Central memory CD8-positive, alpha-beta T cell (primary cell): Measurements from ENCODE around the gene TMTC3.
"Not testable (repeated sequence)": the region's sequence is repeated elsewhere in the genome, so short reads cannot be mapped to it uniquely, and the experiment has no call there.

Experiments used
- ATAC-seq: fragments of 150-1000 bp; cut with Tn5 transposase; replicated peaks from 2 replicates; pipeline ENCODE4 v1.10.0; 2022; ENCODE audit warnings: mild to moderate bottlenecking, moderate FRiP score, moderate number of reproducible peaks; ENCODE audit not compliant: poor library complexity, severe bottlenecking; ENCODE audit errors: extremely low read depth
- DNase-seq, 2 donors: peaks; one replicate each; pipeline ENCODE4 v3.0.0; 2021; ENCODE audit warnings: low spot score in 2 of 2
- H3K27ac Mint-ChIP-seq: one replicate; pipeline ENCODE4 v1.8.0; 2022; ENCODE audit warnings: low read depth, mild to moderate bottlenecking, moderate library complexity, mixed read lengths
- H3K27me3 Mint-ChIP-seq: one replicate; pipeline ENCODE4 v1.8.0; 2022; ENCODE audit warnings: mixed read lengths
- H3K36me3 Mint-ChIP-seq: one replicate; pipeline ENCODE4 v1.8.0; 2022; ENCODE audit warnings: mild to moderate bottlenecking, moderate library complexity, mixed read lengths; ENCODE audit not compliant: insufficient read depth
- H3K4me1 Mint-ChIP-seq: one replicate; pipeline ENCODE4 v1.8.0; 2022; ENCODE audit warnings: mixed read lengths
- H3K4me3 Mint-ChIP-seq: one replicate; pipeline ENCODE4 v1.8.0; 2022; ENCODE audit warnings: mild to moderate bottlenecking, moderate library complexity, mixed read lengths
- H3K9me3 Mint-ChIP-seq: one replicate; pipeline ENCODE4 v1.8.0; 2022; ENCODE audit warnings: mixed read lengths

The TMTC3 gene

DNA sequence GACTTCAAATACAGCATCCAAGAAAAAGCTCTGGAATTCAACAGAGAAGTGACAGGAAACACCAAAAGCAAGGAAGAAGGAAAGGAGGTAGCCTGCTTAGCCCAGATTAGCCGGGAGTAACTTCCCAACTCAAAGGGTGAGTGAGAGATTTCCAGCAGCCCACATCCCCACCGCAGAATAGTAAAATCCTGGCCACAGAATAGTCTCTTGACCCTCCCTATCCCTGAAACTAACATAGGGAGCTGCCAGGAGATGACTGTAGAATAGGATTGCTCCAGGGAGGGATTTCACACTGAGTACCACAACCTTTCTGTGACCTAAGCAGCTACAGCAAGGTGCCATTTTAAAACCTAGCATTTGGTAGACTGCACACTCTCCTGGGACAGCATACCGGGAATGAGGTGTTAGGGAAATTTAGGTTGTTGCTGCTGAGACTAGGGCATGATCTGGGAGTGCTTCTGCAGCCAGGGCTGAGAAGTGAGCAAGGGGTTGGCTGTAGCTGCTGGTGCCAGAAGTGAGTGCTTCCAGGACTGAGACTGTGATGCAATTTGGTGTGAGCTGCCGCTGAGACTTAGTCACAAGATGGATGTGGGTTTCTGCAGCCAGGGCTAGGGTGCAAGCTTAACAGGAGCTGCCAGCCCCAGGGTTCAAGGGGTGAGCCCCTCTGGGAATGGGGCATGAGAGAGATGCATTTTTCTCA is 66.0 kb downstream of the TMTC3 start:
- peaks cover 2% of the 10 kb centered on the region for H3K36me3 Mint-ChIP-seq
- DNase-seq: no peak
- H3K4me1 Mint-ChIP-seq: no peaks in the 10 kb centered on the region
- no peak for ATAC-seq
- H3K4me3 Mint-ChIP-seq: no peak overlapping the region
- no peak overlapping the region for H3K27ac Mint-ChIP-seq
- no peaks in the 10 kb centered on the region for H3K27me3 Mint-ChIP-seq
- peaks cover 23% of the 10 kb centered on the region for H3K9me3 Mint-ChIP-seq

DNA sequence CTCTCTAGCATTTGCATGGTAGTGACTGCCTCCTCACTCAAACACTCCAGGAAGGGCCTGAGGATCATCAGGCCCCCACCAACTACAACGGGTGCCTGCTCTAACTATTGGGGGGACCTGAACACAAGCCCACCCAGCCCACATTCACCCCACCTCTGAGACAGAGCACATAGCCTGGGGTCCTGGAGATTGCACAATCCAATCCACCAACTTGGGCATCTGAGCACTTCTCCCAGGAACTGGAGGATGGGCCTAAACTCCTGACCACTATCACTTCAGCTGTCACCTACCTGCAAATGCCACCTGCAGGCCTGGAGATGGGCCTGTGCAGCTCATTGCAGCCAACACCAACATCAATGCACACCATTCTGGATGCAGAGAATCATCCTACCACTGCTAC is 66.6 kb downstream of the TMTC3 start:
- H3K36me3 Mint-ChIP-seq: no peaks in the 10 kb centered on the region
- DNase-seq (no peak), ATAC-seq (no peak)
- H3K27ac Mint-ChIP-seq: no peak overlapping the region
- no peak overlapping the region for H3K4me3 Mint-ChIP-seq
- peaks cover 28% of the 10 kb centered on the region for H3K9me3 Mint-ChIP-seq
- H3K27me3 Mint-ChIP-seq: peaks cover 1% of the 10 kb centered on the region
- H3K4me1 Mint-ChIP-seq: no peaks in the 10 kb centered on the region

DNA sequence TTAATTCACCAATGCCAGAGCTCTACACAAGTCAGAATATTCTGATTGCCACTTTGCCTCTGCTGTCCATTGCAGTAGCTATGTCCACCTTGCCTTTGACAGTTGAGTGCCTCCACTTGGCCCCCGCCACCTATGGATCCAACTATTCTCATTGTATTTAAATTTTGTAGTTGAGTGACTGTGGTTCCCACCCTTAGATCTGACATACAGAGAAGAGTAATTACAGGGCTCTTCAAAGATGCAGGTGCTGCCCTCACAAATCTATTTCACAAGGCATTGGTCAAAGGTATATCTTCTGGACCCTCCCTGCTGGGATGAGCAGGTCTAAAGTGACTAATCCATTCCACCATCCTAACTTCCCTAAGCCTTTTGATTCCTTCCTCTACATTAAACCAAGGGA is 68.2 kb downstream of the TMTC3 start:
- peaks cover 40% of the 10 kb centered on the region for H3K9me3 Mint-ChIP-seq
- not testable (repeated sequence) for H3K27ac Mint-ChIP-seq, H3K4me3 Mint-ChIP-seq

DNA sequence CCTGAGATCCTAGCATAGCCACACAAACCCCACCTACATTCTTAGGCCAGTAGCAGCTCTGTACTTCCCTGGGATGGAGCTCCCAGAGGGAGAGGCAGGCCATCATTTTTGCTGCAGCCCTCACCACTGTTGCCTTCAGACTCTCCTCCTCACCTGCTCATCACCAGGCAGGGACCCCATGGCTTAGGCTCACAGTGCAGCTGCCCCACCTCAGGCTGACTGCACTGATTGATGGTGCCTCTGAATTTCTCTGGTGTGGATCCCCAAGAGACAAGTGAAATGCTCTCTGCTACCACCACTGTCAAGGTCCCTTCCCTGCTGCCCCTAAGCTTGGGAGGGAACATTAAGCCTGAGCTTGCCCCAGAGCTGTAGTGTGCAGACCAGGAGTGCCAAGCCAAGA is 76.2 kb downstream of the TMTC3 start:
- Mint-ChIP-seq H3K27ac (no peak overlapping the region), H3K27me3 (peaks cover 8% of the 10 kb centered on the region), H3K9me3 (peaks cover 22% of the 10 kb centered on the region), H3K36me3 (no peaks in the 10 kb centered on the region), H3K4me3 (no peak overlapping the region), H3K4me1 (no peaks in the 10 kb centered on the region)
- ATAC-seq (no peak), DNase-seq (no peak)

More for the DNA sequence above, 68.2 kb downstream of the TMTC3 start:
- H3K4me1 Mint-ChIP-seq, ATAC-seq, H3K27me3 Mint-ChIP-seq, H3K36me3 Mint-ChIP-seq, DNase-seq: not testable (repeated sequence)

- no peak for DNase-seq
- Mint-ChIP-seq H3K4me1 (no peaks in the 10 kb centered on the region), H3K36me3 (no peaks in the 10 kb centered on the region), H3K9me3 (peaks cover 6% of the 10 kb centered on the region), H3K27me3 (no peaks in the 10 kb centered on the region), H3K4me3 (no peak overlapping the region), H3K27ac (no peak overlapping the region)
- ATAC-seq: no peak
Measured at GRCh38 chr12:88219861-88220260, 77.8 kb downstream of the TMTC3 start.

DNA sequence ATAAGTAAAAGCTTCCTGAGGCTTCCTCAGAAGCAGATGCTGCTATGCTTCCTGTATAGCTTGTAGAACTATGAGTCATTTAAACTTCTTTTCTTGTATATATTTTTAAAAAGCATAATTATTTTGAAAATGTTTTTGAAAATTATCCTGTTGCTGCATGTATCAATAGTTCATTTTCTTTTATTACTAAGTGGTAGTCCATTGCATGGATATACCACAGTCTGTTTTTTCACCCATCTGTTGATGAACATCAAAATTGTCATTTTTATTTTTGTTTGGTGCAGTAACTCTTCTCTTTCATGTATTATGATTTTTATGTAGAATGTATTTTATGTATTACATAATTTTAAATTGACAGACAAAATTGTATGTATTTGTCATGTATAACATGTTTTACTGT is 81.4 kb downstream of the TMTC3 start:
- Mint-ChIP-seq H3K27me3 (no peaks in the 10 kb centered on the region), H3K36me3 (no peaks in the 10 kb centered on the region), H3K4me3 (no peak overlapping the region), H3K4me1 (peaks cover 6% of the 10 kb centered on the region), H3K27ac (no peak overlapping the region), H3K9me3 (peaks cover 8% of the 10 kb centered on the region)
- DNase-seq (no peak), ATAC-seq (no peak)

DNA sequence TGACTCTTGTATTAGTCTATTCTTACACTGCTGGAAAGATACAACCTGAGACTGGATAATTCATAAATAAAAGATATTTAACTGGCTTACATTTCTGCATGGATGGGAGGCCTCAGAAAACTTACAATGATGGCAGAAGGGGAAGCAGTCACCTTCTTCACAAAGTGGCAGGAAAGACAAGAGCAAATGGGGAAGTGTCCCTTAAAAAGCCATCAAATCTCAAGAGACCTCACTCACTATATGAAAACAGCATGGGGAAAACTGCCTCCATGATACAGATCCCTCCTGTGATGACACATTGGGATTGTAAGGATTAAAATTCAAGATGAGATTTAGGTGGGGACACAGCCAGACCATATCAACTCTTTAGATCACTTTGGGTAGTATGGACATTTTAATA is 83.7 kb downstream of the TMTC3 start:
- Mint-ChIP-seq H3K4me3 (no peak overlapping the region), H3K27ac (no peak overlapping the region), H3K27me3 (no peaks in the 10 kb centered on the region), H3K36me3 (no peaks in the 10 kb centered on the region), H3K4me1 (peaks cover 6% of the 10 kb centered on the region), H3K9me3 (peaks cover 7% of the 10 kb centered on the region)
- DNase-seq (no peak), ATAC-seq (no peak)

DNA sequence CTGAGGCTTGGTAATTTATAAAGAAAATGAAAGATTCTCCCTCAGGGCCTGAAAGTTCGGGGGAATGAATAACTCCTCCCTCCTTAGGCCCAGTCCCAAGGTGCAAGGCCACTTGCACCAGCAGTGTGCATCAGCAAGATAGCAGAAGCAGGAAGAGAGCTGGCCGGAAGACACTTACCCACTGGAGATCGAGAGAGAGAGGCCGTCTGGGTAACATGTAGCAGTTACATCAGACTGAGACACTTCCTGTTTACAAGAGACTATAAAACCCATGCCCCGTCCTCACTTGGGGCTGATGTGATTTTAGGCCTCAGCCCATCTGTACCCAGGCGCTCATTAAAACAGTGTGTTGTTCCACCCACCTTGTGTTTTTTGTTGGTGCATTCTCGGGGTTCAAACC is 85.2 kb downstream of the TMTC3 start:
- peaks cover 6% of the 10 kb centered on the region for H3K4me1 Mint-ChIP-seq
- ATAC-seq (peak; percentile 38), DNase-seq (no peak)
- H3K9me3 Mint-ChIP-seq: peaks cover 7% of the 10 kb centered on the region
- H3K27ac Mint-ChIP-seq: no peak overlapping the region
- peak overlapping the region; percentile 4 for H3K4me3 Mint-ChIP-seq
- no peaks in the 10 kb centered on the region for H3K27me3 Mint-ChIP-seq
- H3K36me3 Mint-ChIP-seq: no peaks in the 10 kb centered on the region

GRCh38 chr12:88227871-88228270 is 85.8 kb downstream of the TMTC3 start:
- Mint-ChIP-seq H3K36me3 (no peaks in the 10 kb centered on the region), H3K27me3 (no peaks in the 10 kb centered on the region), H3K4me3 (no peak overlapping the region), H3K9me3 (peaks cover 7% of the 10 kb centered on the region), H3K27ac (no peak overlapping the region), H3K4me1 (peaks cover 6% of the 10 kb centered on the region)
- no peak for DNase-seq
- no peak for ATAC-seq

DNA sequence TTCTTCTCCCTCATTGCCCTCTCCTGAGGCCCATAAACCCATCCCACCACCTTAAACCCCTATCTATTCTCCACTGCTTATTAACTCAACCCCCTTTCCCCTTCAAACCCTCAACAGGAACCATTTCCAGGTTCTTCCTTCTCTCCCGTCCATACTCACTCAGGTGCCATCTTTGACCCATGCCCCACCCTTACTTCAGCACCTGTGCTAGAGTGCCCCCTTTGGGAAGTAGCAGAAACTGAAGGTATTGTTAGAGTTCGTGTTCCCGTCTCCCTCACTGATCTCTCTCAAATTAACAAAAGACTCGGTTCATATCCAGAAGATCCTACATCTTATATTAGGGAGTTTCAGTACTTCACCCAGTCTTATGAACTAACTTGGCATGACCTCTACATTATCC is 86.6 kb downstream of the TMTC3 start:
- Mint-ChIP-seq H3K36me3 (no peaks in the 10 kb centered on the region), H3K4me3 (no peak overlapping the region), H3K9me3 (peaks cover 7% of the 10 kb centered on the region), H3K27ac (no peak overlapping the region), H3K27me3 (no peaks in the 10 kb centered on the region), H3K4me1 (peaks cover 6% of the 10 kb centered on the region)
- DNase-seq (no peak), ATAC-seq (no peak)

- H3K36me3 Mint-ChIP-seq: no peaks in the 10 kb centered on the region
Measured at GRCh38 chr12:88230271-88230670, 88.2 kb downstream of the TMTC3 start.

GRCh38 chr12:88235183-88235833 is 93.2 kb downstream of the TMTC3 start:
- H3K4me1 Mint-ChIP-seq: no peaks in the 10 kb centered on the region
- no peak for DNase-seq
- no peak for ATAC-seq
- no peaks in the 10 kb centered on the region for H3K27me3 Mint-ChIP-seq
- H3K4me3 Mint-ChIP-seq: no peak overlapping the region
- no peaks in the 10 kb centered on the region for H3K36me3 Mint-ChIP-seq
- no peak overlapping the region for H3K27ac Mint-ChIP-seq
- H3K9me3 Mint-ChIP-seq: no peaks in the 10 kb centered on the region

More at GRCh38 chr12:88230271-88230670, 88.2 kb downstream of the TMTC3 start:
- Mint-ChIP-seq H3K9me3 (peaks cover 7% of the 10 kb centered on the region), H3K27me3 (no peaks in the 10 kb centered on the region), H3K4me3 (no peak overlapping the region), H3K4me1 (peaks cover 6% of the 10 kb centered on the region), H3K27ac (no peak overlapping the region)
- no peak for DNase-seq
- no peak for ATAC-seq

DNA sequence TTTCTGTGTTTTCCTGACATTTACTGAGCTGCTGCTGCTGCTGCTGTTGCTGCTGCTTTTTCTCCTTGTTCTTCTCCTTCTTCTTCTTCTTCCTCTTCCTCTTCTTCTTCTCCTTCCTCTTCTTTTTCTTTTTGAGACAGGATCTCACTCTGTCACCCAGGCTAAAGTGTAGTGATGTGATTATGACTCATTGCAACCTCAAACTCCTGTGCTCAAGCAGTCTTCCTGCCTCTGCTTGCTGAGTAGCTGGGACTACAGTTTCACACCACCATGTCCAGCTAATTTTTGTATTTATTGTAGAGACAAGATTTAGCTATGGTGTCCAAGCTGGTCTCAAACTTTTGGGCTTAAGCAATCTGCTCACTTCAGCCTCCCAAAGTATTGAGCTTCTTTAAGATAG is 95.8 kb downstream of the TMTC3 start:
- DNase-seq: no peak
- Mint-ChIP-seq H3K4me3 (no peak overlapping the region), H3K27ac (no peak overlapping the region)

More for the DNA sequence above, 95.8 kb downstream of the TMTC3 start:
- Mint-ChIP-seq H3K4me1 (no peaks in the 10 kb centered on the region), H3K36me3 (no peaks in the 10 kb centered on the region), H3K9me3 (no peaks in the 10 kb centered on the region), H3K27me3 (no peaks in the 10 kb centered on the region)
- no peak for ATAC-seq
